RCC 7860 (cell line): ENCODE data around the gene TAPT1.

Source experiments
- DNase-seq: peaks from one replicate; pipeline ENCODE4 v3.0.0-alpha.2; 2015; ENCODE audit warnings: low spot score
- FAIRE-seq: peaks from 2 replicates; lab custom pipeline; 2012; peaks lifted over from hg19 to GRCh38; lab: Jason Lieb, UNC

TAPT1 gene

DNA sequence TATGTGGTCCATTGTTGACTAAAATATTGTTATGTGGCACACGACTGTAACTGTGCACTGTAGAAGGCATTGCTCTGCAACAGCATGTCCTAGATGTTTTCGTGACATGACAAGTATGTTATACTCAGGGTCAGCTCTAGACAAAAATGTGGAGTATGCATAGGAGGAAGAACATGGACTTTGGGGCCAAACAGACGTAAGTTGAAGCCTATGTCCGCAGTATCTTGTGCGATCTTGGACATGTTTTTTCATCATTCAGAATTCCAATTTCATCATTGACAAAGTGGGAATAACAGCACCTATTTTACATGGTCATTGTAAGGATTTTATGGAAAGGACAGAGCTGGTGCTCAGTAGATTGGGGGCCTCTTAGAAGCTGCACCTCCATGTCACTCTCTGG is 114.7 kb downstream of the TAPT1 start:
- FAIRE-seq (no peak), DNase-seq (no peak)

DNA sequence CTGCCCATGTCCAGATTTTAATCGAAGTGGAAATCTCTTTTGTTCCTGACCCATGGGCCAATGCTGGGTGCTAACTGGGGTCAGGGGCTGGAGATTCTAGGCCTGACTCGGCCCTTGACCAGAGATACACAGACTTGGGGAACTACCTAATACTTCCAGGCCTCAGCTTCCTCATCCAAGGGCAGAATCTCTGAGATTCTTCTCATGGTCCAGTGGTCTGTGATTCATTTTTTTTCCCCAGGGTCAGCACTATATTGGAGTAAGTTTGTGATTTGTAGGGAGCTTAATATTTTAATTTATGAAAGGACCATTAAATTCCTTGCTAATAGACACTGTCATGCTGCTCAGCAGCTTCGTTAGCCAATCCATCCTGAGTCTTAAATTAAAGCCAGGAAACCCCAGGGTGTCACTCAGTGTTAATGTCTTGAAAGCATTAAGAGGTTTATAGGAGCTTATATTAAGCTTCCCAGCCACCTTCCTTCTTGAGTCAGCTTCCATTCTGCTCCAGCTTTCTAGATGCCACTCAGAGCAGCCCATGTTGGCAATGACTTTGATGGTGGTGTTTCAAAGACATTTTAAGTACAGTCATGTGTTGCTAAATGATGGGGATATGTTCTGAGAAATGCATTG is 115.5 kb downstream of the TAPT1 start:
- DNase-seq (no peak), FAIRE-seq (no peak)
